ENCODE measurements around the gene OR4N5.

GRCh38 chr14:20118795-20119194, 19.8 kb upstream of the OR4N5 start:
- TF ChIP-seq, protein P1, sequence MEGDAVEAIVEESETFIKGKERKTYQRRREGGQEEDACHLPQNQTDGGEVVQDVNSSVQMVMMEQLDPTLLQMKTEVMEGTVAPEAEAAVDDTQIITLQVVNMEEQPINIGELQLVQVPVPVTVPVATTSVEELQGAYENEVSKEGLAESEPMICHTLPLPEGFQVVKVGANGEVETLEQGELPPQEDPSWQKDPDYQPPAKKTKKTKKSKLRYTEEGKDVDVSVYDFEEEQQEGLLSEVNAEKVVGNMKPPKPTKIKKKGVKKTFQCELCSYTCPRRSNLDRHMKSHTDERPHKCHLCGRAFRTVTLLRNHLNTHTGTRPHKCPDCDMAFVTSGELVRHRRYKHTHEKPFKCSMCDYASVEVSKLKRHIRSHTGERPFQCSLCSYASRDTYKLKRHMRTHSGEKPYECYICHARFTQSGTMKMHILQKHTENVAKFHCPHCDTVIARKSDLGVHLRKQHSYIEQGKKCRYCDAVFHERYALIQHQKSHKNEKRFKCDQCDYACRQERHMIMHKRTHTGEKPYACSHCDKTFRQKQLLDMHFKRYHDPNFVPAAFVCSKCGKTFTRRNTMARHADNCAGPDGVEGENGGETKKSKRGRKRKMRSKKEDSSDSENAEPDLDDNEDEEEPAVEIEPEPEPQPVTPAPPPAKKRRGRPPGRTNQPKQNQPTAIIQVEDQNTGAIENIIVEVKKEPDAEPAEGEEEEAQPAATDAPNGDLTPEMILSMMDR (IDR thresholded peaks at IDR 0.05), result no peak
- TF ChIP-seq POLR2A (IDR thresholded peaks at IDR 0.05), result no peak
